UCSD-AML1 (cell line): ENCODE data around the gene ANKS1B.
"Not testable (repeated sequence)": the region's sequence is repeated elsewhere in the genome, so short reads cannot be mapped to it uniquely, and the experiment has no call there.

Experiments
- DNase-seq: peaks from one replicate; lab custom pipeline; 2025; ENCODE audit not compliant: unreplicated experiment; lab: John Stamatoyannopoulos, UW

ANKS1B gene

GRCh38 chr12:99609455-99610181, 375.1 kb downstream of the ANKS1B start:
- no peak for DNase-seq

- DNase-seq = no peak
Observed at GRCh38 chr12:99600388-99600787, 384.3 kb downstream of the ANKS1B start.

- no peak for DNase-seq
Observed at GRCh38 chr12:99598785-99599184, 386.0 kb downstream of the ANKS1B start.

GRCh38 chr12:99596762-99597161, 388.0 kb downstream of the ANKS1B start:
- DNase-seq = no peak

GRCh38 chr12:99577125-99577524, 407.6 kb downstream of the ANKS1B start:
- DNase-seq = not testable (repeated sequence)

- DNase-seq = no peak
Observed at GRCh38 chr12:99573980-99574379, 410.8 kb downstream of the ANKS1B start.

GRCh38 chr12:99567072-99567471, 417.7 kb downstream of the ANKS1B start:
- DNase-seq = no peak

- DNase-seq = no peak
Observed at GRCh38 chr12:99558109-99558508, 426.6 kb downstream of the ANKS1B start.

GRCh38 chr12:99553461-99553860, 431.3 kb downstream of the ANKS1B start:
- no peak for DNase-seq

- no peak for DNase-seq
Observed at GRCh38 chr12:99552022-99552421, 432.7 kb downstream of the ANKS1B start.

GRCh38 chr12:99549651-99550050, 435.1 kb downstream of the ANKS1B start:
- no peak for DNase-seq

GRCh38 chr12:99549196-99549595, 435.5 kb downstream of the ANKS1B start:
- no peak for DNase-seq

- no peak for DNase-seq
Observed at GRCh38 chr12:99544457-99544856, 440.3 kb downstream of the ANKS1B start.

GRCh38 chr12:99529966-99530365, 454.8 kb downstream of the ANKS1B start:
- DNase-seq = no peak

- no peak for DNase-seq
Observed at GRCh38 chr12:99528478-99528877, 456.3 kb downstream of the ANKS1B start.

- DNase-seq = no peak
Observed at GRCh38 chr12:99523853-99524252, 460.9 kb downstream of the ANKS1B start.

- no peak for DNase-seq
Observed at GRCh38 chr12:99522456-99522855, 462.3 kb downstream of the ANKS1B start.

- DNase-seq = no peak
Observed at GRCh38 chr12:99521664-99522063, 463.1 kb downstream of the ANKS1B start.

GRCh38 chr12:99513066-99513465, 471.7 kb downstream of the ANKS1B start:
- no peak for DNase-seq

- no peak for DNase-seq
Observed at GRCh38 chr12:99505805-99506204, 478.9 kb downstream of the ANKS1B start.

- no peak for DNase-seq
Observed at GRCh38 chr12:99498756-99499155, 486.0 kb downstream of the ANKS1B start.

GRCh38 chr12:99495799-99496198, 488.9 kb downstream of the ANKS1B start:
- DNase-seq = no peak

GRCh38 chr12:99493197-99493596, 491.5 kb downstream of the ANKS1B start:
- no peak for DNase-seq
